ENCODE measurements around the gene ADSS1.
"Not testable (repeated sequence)": the region's sequence is repeated elsewhere in the genome, so short reads cannot be mapped to it uniquely, and the experiment has no call there.

The ADSS1 gene

DNA sequence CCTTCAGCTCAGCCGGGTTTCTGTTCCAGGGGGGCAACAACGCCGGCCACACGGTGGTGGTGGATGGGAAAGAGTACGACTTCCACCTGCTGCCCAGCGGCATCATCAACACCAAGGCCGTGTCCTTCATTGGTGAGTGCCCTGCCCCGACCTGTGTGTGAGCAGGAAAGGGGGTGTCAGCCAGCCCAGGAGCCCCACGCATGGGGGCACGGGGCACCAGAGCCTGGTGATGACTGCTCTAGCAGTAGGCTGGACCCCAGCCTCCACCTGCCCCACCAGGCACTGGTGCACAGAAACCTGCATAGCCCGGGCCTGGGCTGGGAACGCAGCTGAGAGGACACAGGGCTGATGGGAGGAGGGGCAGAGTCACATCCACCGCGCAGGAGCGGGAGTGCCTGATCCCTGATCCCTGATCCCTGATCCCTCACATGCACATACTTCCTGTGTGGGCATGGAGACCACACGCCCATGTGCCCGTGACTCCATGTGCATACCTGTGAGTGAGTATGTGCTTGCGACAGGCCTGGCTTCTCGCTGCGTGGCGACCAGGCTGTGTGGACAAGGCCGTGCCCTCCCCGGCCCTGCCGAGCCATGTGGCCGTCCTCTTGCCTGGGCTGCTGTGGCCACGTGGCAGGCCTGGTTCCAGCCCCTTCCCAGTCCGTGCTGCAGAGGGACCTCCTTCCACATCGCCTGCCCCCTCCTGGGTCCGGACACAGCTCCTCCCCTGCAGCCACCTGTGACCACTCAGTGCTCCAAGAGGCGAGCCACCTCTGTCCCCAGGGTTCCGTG is 11.2 kb downstream of the ADSS1 start:
- DNase-seq: no peak

DNA sequence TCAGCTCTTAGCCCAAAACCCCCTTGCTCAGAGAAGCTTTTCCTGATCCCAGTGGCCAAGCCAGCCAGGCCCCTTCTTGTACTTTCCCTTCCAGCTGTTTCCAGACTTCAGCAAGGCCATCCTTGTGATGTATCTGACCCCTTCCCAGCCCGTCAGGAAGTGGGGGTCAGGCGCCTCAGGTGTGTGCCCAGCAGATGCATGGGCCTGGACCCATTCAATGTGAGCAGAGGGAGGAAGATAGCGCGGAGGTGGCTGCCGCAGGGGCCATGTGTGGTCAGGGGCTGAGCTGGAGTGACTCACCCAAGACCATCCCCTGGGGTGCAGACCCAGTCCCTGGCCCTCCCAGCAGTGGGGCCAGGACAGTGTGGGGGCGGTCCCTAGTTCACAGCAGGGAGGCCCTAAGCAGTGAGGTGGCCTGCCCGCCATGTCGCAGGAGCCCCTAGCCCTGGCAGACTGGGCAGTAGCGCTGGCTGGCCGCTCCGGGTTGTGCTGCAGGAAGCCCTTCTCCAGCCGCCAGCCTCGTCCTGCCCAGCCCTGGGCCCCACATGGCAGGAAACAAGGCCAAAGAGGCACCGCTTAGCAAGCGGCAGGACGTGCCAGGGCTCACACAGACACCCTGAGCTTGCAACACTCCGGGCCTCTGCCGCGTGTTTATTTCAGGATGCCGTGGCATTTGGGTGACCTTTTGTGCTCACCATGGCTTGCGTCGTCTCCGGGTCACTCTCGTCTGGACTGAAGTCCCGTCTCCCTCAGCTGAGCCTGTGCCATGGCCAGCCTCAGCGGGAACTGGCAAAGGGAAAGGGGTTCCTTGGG is 12.0 kb downstream of the ADSS1 start:
- peak; percentile 86 for DNase-seq

DNA sequence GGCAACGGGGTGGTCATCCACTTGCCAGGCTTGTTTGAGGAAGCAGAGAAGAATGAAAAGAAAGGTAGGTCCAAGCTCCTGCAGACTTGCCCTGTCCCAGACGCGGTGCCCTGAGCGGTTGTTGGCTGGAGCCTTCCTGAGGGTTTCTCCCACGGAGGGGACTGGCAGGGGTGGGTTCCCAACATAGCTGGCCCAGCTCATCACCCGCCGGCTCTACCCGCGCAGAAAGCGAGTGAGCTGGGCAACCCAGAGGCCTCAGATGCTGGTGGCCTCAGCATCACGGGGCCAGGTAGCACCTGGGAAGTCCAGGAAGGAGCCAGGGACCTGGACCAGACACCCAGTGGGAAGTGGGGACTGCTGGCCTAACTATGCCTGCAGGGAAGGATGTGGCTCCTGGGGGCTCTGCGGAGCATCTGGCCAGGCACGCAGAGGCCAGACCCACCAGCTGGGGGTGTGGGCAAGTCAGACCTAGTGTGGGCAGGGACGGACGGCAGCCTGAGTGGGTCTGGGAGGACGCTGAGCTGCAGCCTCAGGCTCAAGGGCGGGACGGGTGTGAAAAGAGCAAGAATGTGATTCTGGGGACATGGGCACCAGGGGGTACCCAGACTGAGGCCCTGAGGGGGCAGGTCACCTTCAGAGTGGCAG is 14.5 kb downstream of the ADSS1 start:
- DNase-seq: no peak

DNA sequence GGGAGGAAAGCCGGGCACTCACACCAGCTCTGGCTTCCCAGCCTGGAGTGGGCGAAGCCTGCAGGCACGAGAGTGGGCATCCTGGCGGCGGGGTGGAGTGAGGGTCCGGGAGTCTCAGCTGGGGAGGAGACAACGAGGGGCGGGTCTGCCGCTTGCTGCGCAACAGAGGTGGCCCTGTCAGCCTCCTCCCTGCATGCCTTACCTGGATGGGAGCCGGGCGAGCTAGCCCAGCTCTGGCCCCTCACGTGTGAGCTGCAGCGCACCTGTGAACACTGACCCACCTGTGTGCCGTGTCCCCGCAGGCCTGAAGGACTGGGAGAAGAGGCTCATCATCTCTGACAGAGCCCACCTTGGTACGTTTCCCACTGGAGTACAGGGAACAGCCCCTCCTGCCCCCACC is 15.0 kb downstream of the ADSS1 start:
- no peak for DNase-seq

DNA sequence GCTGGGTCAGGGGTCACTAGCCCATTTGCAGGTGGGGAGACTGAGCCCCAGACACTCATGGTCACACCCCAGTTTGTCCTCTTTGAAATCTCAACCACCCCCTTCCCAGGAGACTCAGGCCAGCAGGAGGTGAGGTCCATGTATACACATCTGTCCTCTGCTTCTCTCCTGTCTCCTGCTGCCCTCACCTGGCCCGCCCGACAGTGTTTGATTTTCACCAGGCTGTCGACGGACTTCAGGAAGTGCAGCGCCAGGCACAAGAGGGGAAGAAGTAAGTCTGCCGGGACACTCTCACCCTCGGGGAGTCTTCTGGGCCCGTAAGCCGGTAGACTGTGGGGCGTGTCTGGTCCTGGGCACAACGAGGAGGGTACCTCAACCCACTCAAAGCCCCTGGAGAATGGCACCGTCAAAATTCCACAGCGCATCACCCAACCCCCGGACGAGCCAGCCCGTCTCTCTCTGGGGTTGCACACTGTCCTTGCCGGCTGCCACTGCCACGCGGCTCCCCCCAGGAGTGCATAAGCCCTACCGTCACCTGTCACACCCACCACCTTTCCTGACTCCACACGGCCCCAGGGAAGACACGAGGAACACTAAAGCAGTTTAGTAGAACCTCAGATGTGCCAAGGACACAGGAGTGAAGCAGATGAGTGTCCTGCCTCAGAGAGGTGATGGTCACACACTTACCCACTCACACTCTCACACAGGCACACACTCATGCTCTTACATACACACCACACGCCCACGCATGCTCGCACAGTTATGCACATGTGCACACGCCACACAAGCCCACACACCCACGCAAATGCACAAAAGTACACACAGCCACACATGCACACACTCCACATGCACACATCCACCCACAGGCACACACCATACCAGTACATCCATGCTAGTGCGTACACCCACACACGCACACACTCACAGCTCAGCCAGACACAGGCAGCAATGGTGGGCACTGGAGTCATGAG is 15.8 kb downstream of the ADSS1 start:
- no peak for DNase-seq

DNA sequence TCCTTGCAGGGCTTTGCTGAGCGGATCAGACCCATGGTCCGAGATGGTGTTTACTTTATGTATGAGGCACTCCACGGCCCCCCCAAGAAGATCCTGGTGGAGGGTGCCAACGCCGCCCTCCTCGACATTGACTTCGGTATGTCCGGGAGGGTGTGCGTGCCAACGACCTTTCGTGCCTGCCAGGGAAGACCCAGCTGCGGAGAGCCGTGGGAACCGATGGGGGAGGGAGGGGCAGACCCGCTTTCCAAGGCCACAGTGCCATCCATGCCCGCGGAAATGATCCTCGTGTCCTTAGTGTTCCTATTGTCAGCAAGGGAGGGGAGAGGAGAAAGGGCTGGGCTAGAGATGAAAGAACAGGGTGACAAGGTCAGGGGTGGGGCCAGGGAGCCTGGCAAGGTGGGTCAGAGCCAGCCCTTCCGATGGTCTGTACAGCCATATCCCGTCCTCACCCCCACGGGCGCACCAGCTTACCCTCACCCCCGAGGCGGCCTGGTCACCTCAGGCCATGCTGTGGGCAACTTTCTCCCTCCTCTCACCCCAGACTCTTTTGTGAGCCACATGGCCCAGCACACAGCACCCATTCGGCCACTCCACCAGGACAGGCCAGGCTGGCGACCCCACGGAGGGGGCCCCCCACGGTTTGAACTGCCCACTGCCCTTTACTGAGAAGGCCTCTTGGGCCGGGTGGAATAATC is 17.2 kb downstream of the ADSS1 start:
- no peak for DNase-seq

DNA sequence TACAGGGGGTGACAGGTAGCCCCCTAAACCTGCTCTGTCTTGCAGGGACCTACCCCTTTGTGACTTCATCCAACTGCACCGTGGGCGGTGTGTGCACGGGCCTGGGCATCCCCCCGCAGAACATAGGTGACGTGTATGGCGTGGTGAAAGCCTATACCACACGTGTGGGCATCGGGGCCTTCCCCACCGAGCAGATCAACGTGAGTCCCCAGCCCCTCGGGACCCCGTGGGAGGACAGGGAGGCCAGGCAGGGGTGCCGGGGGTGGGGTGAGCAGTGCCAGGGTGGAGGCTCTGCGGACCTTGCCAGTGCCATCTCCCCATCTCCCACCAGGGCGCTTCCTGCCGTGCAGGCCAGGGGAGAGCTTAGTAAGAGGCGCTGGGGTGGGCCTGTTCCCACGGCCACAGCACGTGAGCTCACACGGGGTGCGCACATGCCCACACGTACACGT is 17.8 kb downstream of the ADSS1 start:
- no peak for DNase-seq

DNA sequence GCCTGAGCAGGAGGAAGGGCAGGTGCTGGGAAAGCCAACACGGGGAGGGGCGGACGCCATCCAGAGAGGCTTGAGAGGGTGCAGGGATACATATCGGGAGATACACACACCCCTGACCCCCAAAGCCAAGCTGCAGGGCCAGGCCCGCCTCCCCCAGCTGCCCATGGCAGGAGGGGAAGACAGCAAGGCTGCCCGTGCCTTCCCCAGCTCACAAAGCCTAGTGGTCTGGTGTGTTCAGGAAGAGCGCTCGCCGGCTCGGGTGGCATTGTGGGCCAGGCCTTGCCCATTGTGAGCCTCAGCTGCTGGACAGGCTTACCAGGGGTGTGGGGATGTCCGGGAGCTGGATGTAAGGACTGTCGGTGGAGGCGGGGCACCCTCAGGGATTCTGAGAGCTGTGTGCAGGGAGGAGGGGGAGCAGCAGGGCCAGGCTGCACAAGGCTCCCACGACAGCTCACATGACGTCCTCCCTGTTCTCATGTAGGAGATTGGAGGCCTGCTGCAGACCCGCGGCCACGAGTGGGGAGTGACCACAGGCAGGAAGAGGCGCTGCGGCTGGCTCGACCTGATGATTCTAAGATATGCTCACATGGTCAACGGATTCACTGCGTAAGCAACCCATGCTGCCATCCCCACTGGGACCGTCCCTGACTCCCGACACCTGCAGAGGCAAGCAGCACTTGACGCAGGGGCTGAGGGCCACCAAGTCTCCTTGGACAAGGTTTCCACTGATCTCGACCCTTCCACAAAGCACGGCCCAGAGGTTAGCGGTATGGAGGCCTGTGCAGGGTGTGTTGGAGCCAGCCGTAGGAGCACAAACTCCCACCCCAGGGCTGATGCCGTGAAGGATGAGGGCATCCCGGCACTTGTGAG is 18.8 kb downstream of the ADSS1 start:
- DNase-seq: no peak

DNA sequence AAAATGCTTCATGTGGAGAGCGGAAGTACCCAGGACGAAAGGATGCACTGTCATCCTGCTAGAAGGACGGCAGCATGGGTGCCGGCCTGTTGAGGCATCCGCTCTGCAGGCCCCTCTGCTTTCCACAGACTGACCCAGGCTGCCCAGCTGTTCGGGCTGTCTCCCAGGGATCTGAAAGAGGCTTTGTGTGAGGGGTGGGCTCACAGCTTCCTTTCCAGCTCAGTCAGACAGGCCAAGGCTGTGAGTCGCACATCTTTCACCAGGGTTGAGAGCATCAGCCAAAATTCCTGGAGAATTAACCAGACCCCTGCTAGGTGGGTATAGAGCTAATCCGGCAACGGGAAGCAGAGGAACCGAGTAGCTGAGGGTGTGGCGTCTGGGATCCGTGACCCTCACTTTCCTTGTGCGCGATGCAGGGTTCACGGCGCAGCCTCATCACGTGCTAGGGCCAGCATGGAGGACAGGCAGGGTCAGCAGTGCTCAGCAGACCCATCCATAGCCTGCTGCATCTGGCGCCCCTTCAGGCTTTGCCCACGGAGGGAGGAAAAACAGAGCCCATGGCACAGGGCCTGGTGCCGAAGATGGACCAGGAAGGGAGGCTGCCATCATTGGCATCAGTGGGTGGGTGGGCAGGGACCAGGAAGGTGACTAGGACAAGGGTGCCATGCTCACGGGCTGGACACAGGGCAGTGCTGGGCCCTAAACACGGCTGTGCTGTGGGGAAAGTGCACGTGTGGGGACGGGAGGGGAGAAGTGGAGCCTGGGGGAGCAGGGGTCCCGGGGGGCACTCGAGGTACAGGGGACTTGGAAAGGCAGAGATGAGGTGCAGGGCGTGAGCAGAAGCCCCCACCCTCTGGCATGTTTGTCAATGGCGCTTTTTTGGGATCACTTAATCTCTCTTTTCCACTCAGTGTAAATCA is 19.7 kb downstream of the ADSS1 start:
- no peak for DNase-seq

DNA sequence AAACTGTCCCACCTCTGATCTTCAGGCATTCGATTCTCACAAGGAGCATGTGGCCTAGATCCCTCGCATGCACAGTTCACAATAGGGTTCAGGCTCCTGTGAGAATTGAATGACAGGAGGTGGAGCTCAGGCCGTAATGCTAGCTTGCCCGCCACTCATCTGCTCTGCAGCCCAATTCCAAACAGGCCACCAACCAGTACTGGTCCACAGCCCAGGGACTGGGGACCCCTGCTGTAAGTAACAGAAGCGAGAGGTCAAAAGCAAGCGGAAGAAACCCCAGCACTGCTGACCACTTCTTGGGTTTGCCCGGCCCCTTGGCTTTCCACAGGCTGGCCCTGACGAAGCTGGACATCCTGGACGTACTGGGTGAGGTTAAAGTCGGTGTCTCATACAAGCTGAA is 20.5 kb downstream of the ADSS1 start:
- no peak for DNase-seq

DNA sequence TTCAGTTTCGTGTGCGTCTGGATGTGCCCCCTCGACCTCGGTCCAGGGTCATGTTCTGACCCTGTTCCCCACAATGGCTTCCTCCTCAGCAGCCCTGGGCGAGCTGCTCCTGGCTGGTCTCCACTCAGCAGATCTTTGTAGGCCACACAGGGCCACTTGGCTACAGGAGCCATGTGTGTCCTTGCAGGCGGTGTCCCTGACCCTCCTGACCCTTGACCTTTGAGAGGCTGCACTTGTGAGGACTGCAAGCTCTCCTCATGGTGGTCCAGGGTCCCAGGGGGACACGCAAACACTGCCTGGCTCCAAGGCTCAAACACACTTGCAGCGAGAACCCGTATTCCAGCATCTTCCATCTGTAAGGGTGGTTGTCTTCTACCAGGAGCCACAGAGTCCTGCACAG is 21.4 kb downstream of the ADSS1 start:
- DNase-seq: no peak

DNA sequence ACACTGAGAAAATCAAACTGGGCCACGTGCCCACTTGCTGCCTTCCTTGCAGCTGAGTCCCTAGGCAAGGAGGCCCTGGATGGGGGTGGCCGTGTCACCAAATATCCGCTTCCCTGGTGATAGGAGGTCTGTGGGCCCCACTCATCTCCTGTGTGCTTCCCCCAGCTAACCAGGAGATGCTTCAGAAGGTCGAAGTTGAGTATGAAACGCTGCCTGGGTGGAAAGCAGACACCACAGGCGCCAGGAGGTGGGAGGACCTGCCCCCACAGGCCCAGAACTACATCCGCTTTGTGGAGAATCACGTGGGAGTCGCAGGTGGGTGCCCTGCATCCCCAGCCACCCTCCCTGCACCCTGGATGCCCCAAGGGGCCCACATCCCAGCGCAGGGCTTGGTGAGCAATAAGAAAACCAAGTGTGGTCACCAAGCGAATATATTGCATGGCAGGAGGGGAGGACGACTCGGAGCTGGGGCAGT is 22.1 kb downstream of the ADSS1 start:
- no peak for DNase-seq

DNA sequence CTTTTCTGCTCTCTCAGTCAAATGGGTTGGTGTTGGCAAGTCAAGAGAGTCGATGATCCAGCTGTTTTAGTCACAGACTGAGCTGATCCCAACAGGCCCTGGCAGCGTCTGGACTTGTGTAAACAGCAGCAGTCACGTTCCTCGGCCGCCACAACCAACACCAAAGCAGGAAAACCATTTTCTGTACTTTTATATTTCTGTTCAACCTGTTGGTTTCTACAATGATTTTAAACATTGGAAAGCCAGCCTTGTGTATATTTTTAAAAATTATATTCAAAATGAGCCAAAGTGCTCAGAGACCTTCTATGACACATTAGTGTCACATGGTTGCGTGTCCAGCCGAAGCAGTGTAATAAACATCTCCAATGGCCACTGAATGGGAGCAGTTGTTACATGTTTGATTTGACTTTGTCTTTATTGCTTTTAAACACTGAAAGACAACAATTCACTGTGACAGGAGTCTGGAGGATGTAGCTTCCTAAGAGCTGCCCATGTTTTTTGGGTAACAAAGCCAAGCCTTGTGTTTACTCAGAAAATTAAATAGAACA is 23.0 kb downstream of the ADSS1 start:
- no peak for DNase-seq

DNA sequence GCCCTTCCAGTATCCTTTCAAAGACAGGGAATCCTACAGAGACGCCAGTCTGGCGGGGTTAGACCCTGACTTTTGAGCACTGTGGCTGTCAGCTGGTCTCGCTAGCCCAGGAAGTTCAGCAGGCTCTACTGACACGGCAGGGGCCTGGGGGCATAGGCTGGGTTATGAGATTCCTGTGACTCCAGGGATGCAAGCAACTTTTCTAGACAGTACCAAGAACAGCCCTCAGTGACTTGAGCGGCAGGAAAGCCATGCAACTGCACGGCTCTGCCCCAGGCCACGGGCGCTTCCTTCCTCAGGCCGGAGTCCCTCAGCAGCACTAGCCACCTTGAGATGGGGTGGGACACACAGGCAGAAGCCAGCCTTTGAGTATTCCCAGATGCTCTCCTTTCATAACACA is 23.8 kb downstream of the ADSS1 start:
- no peak for DNase-seq

DNA sequence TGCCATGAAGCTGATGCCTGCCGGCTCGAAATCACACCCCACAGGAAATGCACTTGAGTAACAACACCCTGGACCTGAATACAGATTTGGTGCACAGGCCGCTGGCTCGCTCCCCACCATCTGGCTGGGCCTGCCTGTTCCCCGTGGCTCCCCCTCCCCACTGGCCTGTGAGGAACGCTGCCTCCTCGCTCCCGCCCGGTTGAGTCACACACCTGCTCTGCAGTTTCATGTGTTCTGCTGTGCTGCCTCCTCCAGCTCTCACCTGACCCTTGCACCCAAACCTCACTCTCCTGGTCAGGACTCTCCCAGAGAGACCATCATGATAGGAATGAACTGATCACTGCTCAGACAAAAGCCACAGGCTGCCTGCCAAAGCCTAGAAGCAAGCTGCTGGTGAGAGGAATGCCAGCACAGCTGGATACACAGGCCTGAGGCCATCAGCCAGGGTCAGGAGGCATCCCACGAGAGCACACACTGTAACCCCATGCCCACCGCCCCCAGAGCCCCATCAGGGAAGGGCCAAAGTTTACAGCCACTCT is 25.2 kb downstream of the ADSS1 start:
- DNase-seq: no peak

DNA sequence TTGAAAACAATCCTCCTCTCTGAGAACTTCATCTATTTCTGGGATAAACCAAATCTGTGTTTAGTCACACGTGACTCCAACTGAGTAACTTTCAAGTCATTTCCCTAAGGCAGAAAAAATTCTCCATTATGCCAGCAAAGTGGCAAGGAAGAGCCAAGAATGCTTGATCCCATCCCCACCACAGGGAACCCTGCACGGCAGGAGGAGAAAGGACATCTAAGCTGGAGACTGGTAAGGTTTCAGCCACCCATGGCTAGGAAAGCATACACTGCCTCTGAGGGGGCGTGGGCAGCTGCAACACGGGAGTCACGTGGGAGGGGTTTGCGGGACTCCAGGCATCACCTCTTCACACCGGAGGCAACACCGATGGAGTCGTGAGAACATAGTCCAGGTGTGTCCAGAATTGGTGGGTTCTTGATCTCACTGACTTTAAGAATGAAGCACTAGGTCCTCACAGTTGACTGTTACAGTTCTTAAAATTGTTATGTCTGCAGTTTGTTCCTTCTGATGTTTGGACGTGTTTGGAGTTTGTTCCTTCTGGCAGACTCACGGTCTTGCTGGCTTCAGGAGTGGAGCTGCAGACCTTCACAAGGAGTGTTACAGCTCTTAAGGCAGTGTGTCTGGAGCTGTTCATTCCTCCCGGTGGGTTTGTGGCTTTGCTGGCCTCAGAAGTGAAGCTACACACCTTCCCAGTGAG is 26.2 kb downstream of the ADSS1 start:
- no peak for DNase-seq

DNA sequence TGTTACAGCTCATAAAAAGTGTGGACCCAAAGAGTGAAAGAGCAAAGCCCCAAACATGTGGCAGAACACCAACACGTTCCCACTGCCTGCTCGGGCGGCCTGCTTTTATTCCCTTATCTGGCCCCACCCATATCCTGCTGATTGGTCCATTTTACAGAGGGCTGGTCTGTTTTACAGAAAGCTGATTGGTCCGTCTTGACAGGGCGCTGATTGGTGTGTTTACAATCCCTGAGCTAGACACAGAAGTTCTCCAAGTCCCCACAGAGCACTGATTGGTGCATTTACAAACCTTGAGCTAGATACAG is 26.7 kb downstream of the ADSS1 start:
- DNase-seq: not testable (repeated sequence)
